Erythroblast (primary cell): ENCODE measurements around the gene JAKMIP3.

Experiments
- GATA1 ChIP-seq: IDR thresholded peaks from 2 replicates; pipeline ENCODE4 v1.6.1; 2011; ENCODE audit warnings: low read depth, mild to moderate bottlenecking, control low read depth, low read length, moderate library complexity
- POLR2A ChIP-seq: IDR thresholded peaks from 2 replicates; pipeline ENCODE4 v1.6.1; 2011; ENCODE audit warnings: mild to moderate bottlenecking, low read length

DNA sequence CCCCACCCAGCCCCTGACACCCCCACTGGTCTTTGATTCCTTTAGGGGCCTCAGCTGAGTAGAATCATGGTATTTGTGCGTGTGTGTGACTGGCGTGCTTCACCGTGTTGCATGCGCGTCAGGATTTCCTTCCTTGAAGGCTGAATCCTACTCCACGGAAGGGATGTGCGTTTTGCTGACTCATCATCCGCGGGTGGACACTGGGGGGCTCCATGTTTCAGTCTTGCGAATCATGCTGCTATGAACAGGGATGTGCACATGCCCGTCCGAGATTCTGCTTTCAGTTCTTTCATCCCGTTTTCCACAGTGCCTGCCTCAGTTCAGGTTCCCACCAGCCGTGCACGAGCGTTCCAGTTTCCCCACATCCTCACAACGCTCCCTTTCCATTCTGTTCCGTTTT is 20.9 kb upstream of the JAKMIP3 start:
- TF ChIP-seq POLR2A (no peak), GATA1 (no peak)
